Measurements from ENCODE around the gene ATP6V1B1. TPM values are rescaled to one million over a fixed set of nuclear protein-coding genes. Genes with fewer than 3 reads are reported as not detected.

Gene ATP6V1B1
- polyA plus RNA-seq, 1 donor (not counting 4 experiments of a cell fraction or from before 2014, with no cell fraction given), result not detected

DNA sequence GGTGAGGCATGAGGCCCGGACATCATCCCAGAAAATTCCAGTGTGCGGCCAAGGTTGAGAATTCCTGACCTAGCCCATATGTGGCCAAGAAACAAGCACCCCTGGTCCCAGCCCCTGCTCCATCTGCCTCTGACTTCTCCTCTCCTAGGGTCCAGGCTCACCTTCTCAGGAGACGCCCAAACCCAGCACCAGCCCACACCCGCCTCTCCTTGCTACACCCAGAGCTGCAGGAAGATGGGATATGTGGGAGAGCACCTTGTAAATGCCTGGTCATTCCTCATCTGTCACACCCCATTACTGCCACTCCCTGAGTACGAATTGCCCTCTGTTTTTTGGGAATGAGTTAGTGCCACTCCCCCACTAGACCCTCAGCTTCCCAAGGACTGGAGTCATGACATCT lies 7.3 kb upstream of the ATP6V1B1 start:
- Histone ChIP-seq H3K9ac (ENCODE audit: control insufficient read depth, extremely low read depth, insufficient read depth, low read length) (no peak overlapping the region), H3K4me3 (ENCODE audit: control insufficient read depth in 2 of 3, extremely low read depth in 1 of 3, insufficient read depth in 2 of 3, low read depth in 1 of 3, low read length in 3 of 3) (no peak overlapping the region), H3K36me3 (ENCODE audit: control insufficient read depth in 2 of 2, extremely low read depth in 1 of 2, insufficient read depth in 2 of 2, low read length in 2 of 2) (no peaks in the 10 kb centered on the region), H3K9me1 (ENCODE audit: control insufficient read depth, extremely low read depth, insufficient read depth, low read length) (no peaks in the 10 kb centered on the region), H2AFZ (ENCODE audit: control insufficient read depth, low read length) (no peak overlapping the region), H3K27ac (ENCODE audit: control insufficient read depth, insufficient read depth, low read length) (no peak overlapping the region), H3K27me3 (ENCODE audit: control insufficient read depth, extremely low read depth, insufficient read depth, low read length) (peaks cover 11% of the 10 kb centered on the region), H3K79me2 (ENCODE audit: control insufficient read depth, insufficient read depth, low read length) (no peaks in the 10 kb centered on the region), H3K9me3 (ENCODE audit: control insufficient read depth, low read depth, low read length) (no peaks in the 10 kb centered on the region), H4K20me1 (ENCODE audit: control insufficient read depth, extremely low read depth, insufficient read depth, low read length) (no peaks in the 10 kb centered on the region), H3K4me2 (ENCODE audit: control insufficient read depth, extremely low read depth, insufficient read depth, low read depth, low read length) (no peak overlapping the region), H3K4me1 (ENCODE audit: control insufficient read depth, extremely low read depth, insufficient read depth, low read length) (no peaks in the 10 kb centered on the region)
- no peak for TF ChIP-seq EZH2 (IDR thresholded peaks at IDR 0.05; ENCODE audit: low read length)
- TF ChIP-seq CTCF (optimal IDR thresholded peaks at IDR 0.05 in 1 of 3, IDR thresholded peaks at IDR 0.05 in 1 of 3, conservative IDR thresholded peaks at IDR 0.05 in 1 of 3; ENCODE audit: extremely low read depth in 1 of 3, insufficient read depth in 2 of 3, low read length in 3 of 3), result no peak
- FAIRE-seq, result no peak
- dilution Hi-C loops (cut with MboI; ENCODE audit: extremely low pct_ligation_motif_present, low sequenced_read_pairs), result no loop called here
- no peak for DNase-seq (ENCODE audit: low read depth, low spot score)

DNA sequence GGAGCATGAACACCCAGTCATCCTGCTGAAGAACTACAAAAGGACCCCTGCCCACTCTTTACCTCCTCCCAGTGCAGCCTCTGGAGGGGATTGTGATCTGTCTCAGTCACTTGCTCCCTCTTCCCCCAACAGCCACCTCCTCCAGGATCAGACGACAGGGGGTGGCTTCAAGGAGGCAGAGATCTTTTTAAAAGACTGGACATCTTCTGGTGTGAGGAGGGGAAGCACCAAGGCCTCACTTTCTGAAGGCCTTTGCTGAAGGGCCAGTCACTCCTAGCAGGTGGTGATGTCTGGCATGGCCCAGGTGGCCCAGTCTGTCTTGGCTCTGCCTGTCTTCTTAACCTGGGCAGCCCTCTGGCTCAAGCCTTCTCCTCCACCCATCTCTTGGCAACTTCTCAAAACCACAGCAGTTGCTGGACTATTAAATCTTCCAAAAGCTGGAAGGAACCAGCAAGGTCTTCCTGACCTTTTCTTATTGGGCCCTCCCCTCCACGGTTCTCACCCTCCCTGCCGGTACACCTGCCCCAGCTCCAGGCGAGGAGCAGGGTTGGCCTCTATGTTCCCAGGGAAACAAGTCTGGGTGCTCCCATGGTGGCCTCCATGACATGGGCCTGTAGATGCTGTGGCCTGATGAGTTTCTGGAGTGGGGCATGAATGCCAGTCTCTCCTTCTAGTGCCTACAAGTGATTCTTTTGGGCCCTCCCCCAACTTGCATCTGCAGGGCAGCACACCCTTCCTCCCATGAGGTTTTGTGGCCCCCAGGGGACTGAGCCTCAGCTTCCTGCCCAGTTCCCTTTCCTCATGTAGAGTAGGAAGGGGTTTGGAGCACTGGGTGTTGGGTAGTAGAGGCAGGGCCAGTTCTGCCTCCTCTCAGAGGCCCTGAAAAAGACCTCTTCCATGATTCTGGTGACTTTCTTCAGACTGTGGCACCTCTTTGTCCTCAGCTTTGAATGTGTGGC lies 5.0 kb upstream of the ATP6V1B1 start:
- no peaks in the 10 kb centered on the region for H3K9me1 ChIP-seq (ENCODE audit: control insufficient read depth, extremely low read depth, insufficient read depth, low read length)
- H3K9me3 ChIP-seq (ENCODE audit: control insufficient read depth, low read depth, low read length), result no peaks in the 10 kb centered on the region
- no peak overlapping the region for H3K27ac ChIP-seq (ENCODE audit: control insufficient read depth, insufficient read depth, low read length)
- no peak overlapping the region for H3K4me3 ChIP-seq (ENCODE audit: control insufficient read depth in 2 of 3, extremely low read depth in 1 of 3, insufficient read depth in 2 of 3, low read depth in 1 of 3, low read length in 3 of 3)
- no peaks in the 10 kb centered on the region for H3K4me1 ChIP-seq (ENCODE audit: control insufficient read depth, extremely low read depth, insufficient read depth, low read length)
- no peaks in the 10 kb centered on the region for H3K79me2 ChIP-seq (ENCODE audit: control insufficient read depth, insufficient read depth, low read length)
- dilution Hi-C loops (cut with MboI; ENCODE audit: extremely low pct_ligation_motif_present, low sequenced_read_pairs), result no loop called here
- H3K27me3 ChIP-seq (ENCODE audit: control insufficient read depth, extremely low read depth, insufficient read depth, low read length), result peaks cover 19% of the 10 kb centered on the region
- TF ChIP-seq EZH2 (IDR thresholded peaks at IDR 0.05; ENCODE audit: low read length), result no peak
- TF ChIP-seq CTCF (optimal IDR thresholded peaks at IDR 0.05 in 1 of 3, IDR thresholded peaks at IDR 0.05 in 1 of 3, conservative IDR thresholded peaks at IDR 0.05 in 1 of 3; ENCODE audit: extremely low read depth in 1 of 3, insufficient read depth in 2 of 3, low read length in 3 of 3), result no peak
- no peak overlapping the region for H3K4me2 ChIP-seq (ENCODE audit: control insufficient read depth, extremely low read depth, insufficient read depth, low read depth, low read length)
- no peak overlapping the region for H2AFZ ChIP-seq (ENCODE audit: control insufficient read depth, low read length)
- DNase-seq (ENCODE audit: low read depth, low spot score) (no peak), FAIRE-seq (no peak)
- H3K36me3 ChIP-seq (ENCODE audit: control insufficient read depth in 2 of 2, extremely low read depth in 1 of 2, insufficient read depth in 2 of 2, low read length in 2 of 2), result no peaks in the 10 kb centered on the region
- no peak overlapping the region for H3K9ac ChIP-seq (ENCODE audit: control insufficient read depth, extremely low read depth, insufficient read depth, low read length)
- H4K20me1 ChIP-seq (ENCODE audit: control insufficient read depth, extremely low read depth, insufficient read depth, low read length), result no peaks in the 10 kb centered on the region

Measured in keratinocyte (primary cell).